ENCODE data around the gene GPC5.

Gene GPC5

DNA sequence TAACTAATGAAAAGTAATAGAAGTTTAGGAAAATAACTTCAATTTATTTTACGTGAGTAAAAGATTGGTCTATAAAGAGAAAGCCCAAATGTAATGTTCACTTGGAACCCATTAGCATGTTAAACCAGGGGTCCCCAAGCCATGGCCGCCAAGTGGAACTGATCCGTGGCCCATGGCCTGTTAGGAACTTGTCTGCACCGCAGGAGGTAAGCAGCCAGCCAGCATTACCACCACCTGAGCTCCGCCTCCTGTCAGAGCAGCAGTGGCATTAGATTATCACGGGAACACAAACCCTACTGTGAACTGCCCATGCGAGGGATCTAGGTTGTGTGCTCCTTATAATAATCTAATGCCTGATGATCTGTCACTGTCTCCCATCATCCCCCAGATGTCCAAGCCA is 1009.4 kb downstream of the GPC5 start:
- peak; percentile 5 for DNase-seq (ENCODE audit: low read depth, low spot score)
- no peaks in the 10 kb centered on the region for H3K27me3 ChIP-seq (ENCODE audit: insufficient read depth, insufficient read length)
- no peaks in the 10 kb centered on the region for H3K36me3 ChIP-seq (ENCODE audit: insufficient read depth, insufficient read length, low read length)
- TF ChIP-seq YY1 (IDR thresholded peaks at IDR 0.05; ENCODE audit: insufficient read depth, insufficient read length): no peak
- TF ChIP-seq ZNF274 (IDR thresholded peaks at IDR 0.05; ENCODE audit: low read depth, low read length): no peak
- TF ChIP-seq SUZ12 (IDR thresholded peaks at IDR 0.05; ENCODE audit: extremely low read depth, insufficient read depth, insufficient read length): no peak
- H3K9me3 ChIP-seq (ENCODE audit: insufficient read depth, low read length): no peaks in the 10 kb centered on the region
- no peak overlapping the region for H3K9ac ChIP-seq (ENCODE audit: insufficient read length, low read depth)
- no peak overlapping the region for H3K4me3 ChIP-seq (ENCODE audit: insufficient read length, low read depth)
- H3K4me1 ChIP-seq (ENCODE audit: insufficient read depth, insufficient read length): no peaks in the 10 kb centered on the region

DNA sequence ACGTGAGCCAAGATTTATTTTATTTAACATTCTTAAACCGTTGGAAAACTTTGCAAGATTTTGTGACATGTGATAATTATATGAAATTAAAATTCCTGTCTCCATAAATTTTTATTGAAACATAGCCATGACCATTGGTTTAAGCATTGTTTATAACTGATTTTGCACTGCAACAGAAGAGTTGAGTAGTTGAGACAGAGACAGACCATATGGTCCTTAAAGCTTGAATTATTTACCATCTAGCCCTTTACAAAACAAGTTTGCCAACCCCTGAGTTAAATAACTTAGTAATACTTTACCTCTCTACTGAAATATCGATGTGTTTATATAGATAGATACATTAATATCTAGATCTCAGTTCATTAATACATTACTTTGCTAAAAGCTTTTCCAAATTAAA is 1014.1 kb downstream of the GPC5 start:
- no peak for DNase-seq (ENCODE audit: low read depth, low spot score)
- Histone ChIP-seq H3K9me3 (ENCODE audit: insufficient read depth, low read length) (no peaks in the 10 kb centered on the region), H3K27me3 (ENCODE audit: insufficient read depth, insufficient read length) (no peaks in the 10 kb centered on the region), H3K4me3 (ENCODE audit: insufficient read length, low read depth) (no peak overlapping the region), H3K9ac (ENCODE audit: insufficient read length, low read depth) (no peak overlapping the region), H3K4me1 (ENCODE audit: insufficient read depth, insufficient read length) (no peaks in the 10 kb centered on the region), H3K36me3 (ENCODE audit: insufficient read depth, insufficient read length, low read length) (no peaks in the 10 kb centered on the region)
- TF ChIP-seq ZNF274 (IDR thresholded peaks at IDR 0.05; ENCODE audit: low read depth, low read length) (no peak), SUZ12 (IDR thresholded peaks at IDR 0.05; ENCODE audit: extremely low read depth, insufficient read depth, insufficient read length) (no peak), YY1 (IDR thresholded peaks at IDR 0.05; ENCODE audit: insufficient read depth, insufficient read length) (no peak)

GRCh38 chr13:92412996-92413395 is 1014.6 kb downstream of the GPC5 start:
- no peak overlapping the region for H3K9ac ChIP-seq (ENCODE audit: insufficient read length, low read depth)
- no peaks in the 10 kb centered on the region for H3K4me1 ChIP-seq (ENCODE audit: insufficient read depth, insufficient read length)
- H3K9me3 ChIP-seq (ENCODE audit: insufficient read depth, low read length): no peaks in the 10 kb centered on the region
- H3K4me3 ChIP-seq (ENCODE audit: insufficient read length, low read depth): no peak overlapping the region
- no peaks in the 10 kb centered on the region for H3K27me3 ChIP-seq (ENCODE audit: insufficient read depth, insufficient read length)
- TF ChIP-seq SUZ12 (IDR thresholded peaks at IDR 0.05; ENCODE audit: extremely low read depth, insufficient read depth, insufficient read length) (no peak), YY1 (IDR thresholded peaks at IDR 0.05; ENCODE audit: insufficient read depth, insufficient read length) (no peak), ZNF274 (IDR thresholded peaks at IDR 0.05; ENCODE audit: low read depth, low read length) (no peak)
- DNase-seq (ENCODE audit: low read depth, low spot score): no peak
- no peaks in the 10 kb centered on the region for H3K36me3 ChIP-seq (ENCODE audit: insufficient read depth, insufficient read length, low read length)

GRCh38 chr13:92413452-92413851 is 1015.0 kb downstream of the GPC5 start:
- no peak overlapping the region for H3K9ac ChIP-seq (ENCODE audit: insufficient read length, low read depth)
- DNase-seq (ENCODE audit: low read depth, low spot score): no peak

DNA sequence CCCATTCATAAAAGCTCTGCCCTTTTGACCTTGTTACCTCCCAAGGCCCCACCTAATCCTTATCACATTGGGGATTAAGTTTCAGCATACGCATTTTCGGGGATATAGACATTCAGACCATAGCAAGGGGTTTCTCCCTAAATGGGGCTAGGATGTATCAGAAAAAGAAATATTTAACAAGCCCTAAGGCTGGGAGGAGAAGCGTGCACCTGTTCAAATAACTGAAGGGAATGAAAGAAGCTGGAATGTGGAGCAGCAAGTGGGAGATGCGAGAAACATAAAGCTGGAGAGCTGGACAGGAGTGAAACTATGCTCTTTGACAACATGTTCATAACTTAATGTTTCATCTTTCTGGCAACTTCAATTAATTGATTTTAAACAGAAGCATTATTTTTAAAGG is 1016.4 kb downstream of the GPC5 start:
- Histone ChIP-seq H3K9ac (ENCODE audit: insufficient read length, low read depth) (no peak overlapping the region), H3K27me3 (ENCODE audit: insufficient read depth, insufficient read length) (no peaks in the 10 kb centered on the region), H3K36me3 (ENCODE audit: insufficient read depth, insufficient read length, low read length) (no peaks in the 10 kb centered on the region), H3K9me3 (ENCODE audit: insufficient read depth, low read length) (no peaks in the 10 kb centered on the region), H3K4me3 (ENCODE audit: insufficient read length, low read depth) (no peak overlapping the region), H3K4me1 (ENCODE audit: insufficient read depth, insufficient read length) (no peaks in the 10 kb centered on the region)
- TF ChIP-seq ZNF274 (IDR thresholded peaks at IDR 0.05; ENCODE audit: low read depth, low read length) (no peak), SUZ12 (IDR thresholded peaks at IDR 0.05; ENCODE audit: extremely low read depth, insufficient read depth, insufficient read length) (no peak)
- DNase-seq (ENCODE audit: low read depth, low spot score): no peak

More at GRCh38 chr13:92413452-92413851, 1015.0 kb downstream of the GPC5 start:
- Histone ChIP-seq H3K9me3 (ENCODE audit: insufficient read depth, low read length) (no peaks in the 10 kb centered on the region), H3K36me3 (ENCODE audit: insufficient read depth, insufficient read length, low read length) (no peaks in the 10 kb centered on the region), H3K4me3 (ENCODE audit: insufficient read length, low read depth) (no peak overlapping the region), H3K27me3 (ENCODE audit: insufficient read depth, insufficient read length) (no peaks in the 10 kb centered on the region), H3K4me1 (ENCODE audit: insufficient read depth, insufficient read length) (no peaks in the 10 kb centered on the region)
- TF ChIP-seq YY1 (IDR thresholded peaks at IDR 0.05; ENCODE audit: insufficient read depth, insufficient read length) (no peak), SUZ12 (IDR thresholded peaks at IDR 0.05; ENCODE audit: extremely low read depth, insufficient read depth, insufficient read length) (no peak), ZNF274 (IDR thresholded peaks at IDR 0.05; ENCODE audit: low read depth, low read length) (no peak)

- H3K36me3 ChIP-seq (ENCODE audit: insufficient read depth, insufficient read length, low read length): no peaks in the 10 kb centered on the region
- TF ChIP-seq SUZ12 (IDR thresholded peaks at IDR 0.05; ENCODE audit: extremely low read depth, insufficient read depth, insufficient read length) (no peak), YY1 (IDR thresholded peaks at IDR 0.05; ENCODE audit: insufficient read depth, insufficient read length) (no peak)
- no peaks in the 10 kb centered on the region for H3K4me1 ChIP-seq (ENCODE audit: insufficient read depth, insufficient read length)
- no peaks in the 10 kb centered on the region for H3K27me3 ChIP-seq (ENCODE audit: insufficient read depth, insufficient read length)
- DNase-seq (ENCODE audit: low read depth, low spot score): no peak
- H3K9me3 ChIP-seq (ENCODE audit: insufficient read depth, low read length): no peaks in the 10 kb centered on the region
- no peak overlapping the region for H3K4me3 ChIP-seq (ENCODE audit: insufficient read length, low read depth)
- no peak overlapping the region for H3K9ac ChIP-seq (ENCODE audit: insufficient read length, low read depth)
These were observed 1017.4 kb downstream of the GPC5 start for GRCh38 chr13:92415781-92416180.

DNA sequence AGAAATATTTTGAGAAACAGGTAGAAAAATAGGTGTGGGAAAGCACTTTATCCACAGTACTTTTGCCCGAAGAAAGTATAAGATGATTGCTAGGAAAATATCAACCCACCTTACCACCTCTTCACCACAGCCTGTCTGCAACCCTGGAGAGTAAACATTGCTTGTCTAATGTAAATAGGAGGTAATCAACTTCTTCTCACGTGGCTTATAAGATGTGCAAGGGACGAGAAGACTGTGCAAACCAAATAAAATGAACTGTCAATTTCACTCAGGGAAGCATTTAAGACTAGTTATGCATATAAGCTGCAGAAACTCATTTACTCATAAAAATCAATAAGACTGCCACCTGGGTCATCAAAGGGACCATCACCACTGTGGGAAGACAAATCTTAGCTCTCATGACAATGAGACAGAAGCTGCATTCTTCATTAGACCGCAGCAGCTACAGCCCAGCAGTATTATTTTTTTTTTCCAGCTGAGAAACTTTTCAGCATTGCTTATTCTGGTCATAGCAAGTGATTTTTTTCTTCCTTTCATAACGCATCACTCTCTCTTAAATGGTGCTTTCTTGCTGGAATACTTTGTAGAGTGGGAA is 1020.5 kb downstream of the GPC5 start:
- Histone ChIP-seq H3K4me1 (ENCODE audit: insufficient read depth, insufficient read length) (no peaks in the 10 kb centered on the region), H3K27me3 (ENCODE audit: insufficient read depth, insufficient read length) (no peaks in the 10 kb centered on the region), H3K9ac (ENCODE audit: insufficient read length, low read depth) (no peak overlapping the region), H3K36me3 (ENCODE audit: insufficient read depth, insufficient read length, low read length) (no peaks in the 10 kb centered on the region), H3K4me3 (ENCODE audit: insufficient read length, low read depth) (no peak overlapping the region), H3K9me3 (ENCODE audit: insufficient read depth, low read length) (no peaks in the 10 kb centered on the region)
- no peak for TF ChIP-seq ZNF274 (IDR thresholded peaks at IDR 0.05; ENCODE audit: low read depth, low read length)
- TF ChIP-seq SUZ12 (IDR thresholded peaks at IDR 0.05; ENCODE audit: extremely low read depth, insufficient read depth, insufficient read length): no peak
- no peak for TF ChIP-seq YY1 (IDR thresholded peaks at IDR 0.05; ENCODE audit: insufficient read depth, insufficient read length)
- no peak for DNase-seq (ENCODE audit: low read depth, low spot score)
